ENCODE measurements around the gene TRIM2. TPM values are rescaled to one million over a fixed set of nuclear protein-coding genes. Genes with fewer than 3 reads are reported as not detected.

TRIM2 gene
- total and polyA plus RNA-seq, 12 donors: 6.2 to 130 (median 47.8) TPM

DNA sequence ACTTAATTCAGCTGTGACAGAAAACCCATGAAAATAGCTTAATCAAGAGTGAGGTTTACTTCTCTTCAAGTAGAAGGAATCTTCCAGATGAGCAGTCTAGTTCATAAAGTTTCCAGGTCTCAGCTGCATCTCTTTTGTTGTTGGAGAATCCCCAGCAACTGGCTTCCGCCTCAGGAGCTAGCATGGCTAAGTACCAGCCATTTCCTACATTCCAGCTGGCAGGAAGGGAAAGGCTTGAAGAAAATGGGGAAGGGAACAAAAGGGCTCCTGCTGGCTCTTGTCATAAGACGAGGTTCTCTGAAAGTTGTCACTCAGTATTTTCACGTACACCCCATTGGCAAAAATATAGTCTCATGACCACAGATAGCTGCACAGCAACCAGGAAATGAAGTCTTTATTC lies 27.3 kb upstream of the TRIM2 start:
- Histone ChIP-seq H3K4me1 (replicated peaks in 1 of 2) (no peaks in the 10 kb centered on the region), H3K27ac (no peak overlapping the region), H3K36me3 (replicated peaks in 1 of 2) (no peaks in the 10 kb centered on the region), H3K27me3 (no peaks in the 10 kb centered on the region), H3K4me3 (no peak overlapping the region), H3K9me3 (replicated peaks in 1 of 3) (no peaks in the 10 kb centered on the region)
- DNase-seq: no peak
- intact Hi-C loops (cut with DNase I): no loop called here
- 67 to 70% (median 69%) methylated on average over 3 of the region's 3 CpGs for WGBS, 4 donors
- TF ChIP-seq, protein P1, sequence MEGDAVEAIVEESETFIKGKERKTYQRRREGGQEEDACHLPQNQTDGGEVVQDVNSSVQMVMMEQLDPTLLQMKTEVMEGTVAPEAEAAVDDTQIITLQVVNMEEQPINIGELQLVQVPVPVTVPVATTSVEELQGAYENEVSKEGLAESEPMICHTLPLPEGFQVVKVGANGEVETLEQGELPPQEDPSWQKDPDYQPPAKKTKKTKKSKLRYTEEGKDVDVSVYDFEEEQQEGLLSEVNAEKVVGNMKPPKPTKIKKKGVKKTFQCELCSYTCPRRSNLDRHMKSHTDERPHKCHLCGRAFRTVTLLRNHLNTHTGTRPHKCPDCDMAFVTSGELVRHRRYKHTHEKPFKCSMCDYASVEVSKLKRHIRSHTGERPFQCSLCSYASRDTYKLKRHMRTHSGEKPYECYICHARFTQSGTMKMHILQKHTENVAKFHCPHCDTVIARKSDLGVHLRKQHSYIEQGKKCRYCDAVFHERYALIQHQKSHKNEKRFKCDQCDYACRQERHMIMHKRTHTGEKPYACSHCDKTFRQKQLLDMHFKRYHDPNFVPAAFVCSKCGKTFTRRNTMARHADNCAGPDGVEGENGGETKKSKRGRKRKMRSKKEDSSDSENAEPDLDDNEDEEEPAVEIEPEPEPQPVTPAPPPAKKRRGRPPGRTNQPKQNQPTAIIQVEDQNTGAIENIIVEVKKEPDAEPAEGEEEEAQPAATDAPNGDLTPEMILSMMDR (IDR thresholded peaks at IDR 0.05): no peak
- TF ChIP-seq POLR2A (IDR thresholded peaks at IDR 0.05): no peak

DNA sequence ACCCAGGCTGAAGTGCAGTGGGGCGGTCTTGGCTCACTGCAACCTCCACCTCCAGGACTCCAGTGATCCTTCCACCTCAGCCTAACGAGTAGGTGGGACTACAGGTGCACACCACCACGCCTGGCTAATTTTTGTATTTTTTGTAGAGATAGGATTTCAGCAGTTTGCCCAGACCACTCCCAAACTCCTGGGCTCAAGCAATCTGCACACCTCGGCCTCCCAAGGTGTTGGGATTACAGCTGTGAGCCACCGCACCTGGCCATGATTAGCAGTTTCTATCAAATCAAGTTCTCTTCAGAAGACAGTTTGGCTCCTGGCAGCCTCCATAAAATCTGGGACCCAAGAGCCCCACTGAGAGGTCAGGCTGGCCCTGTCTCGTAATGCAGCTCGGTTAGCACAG lies 26.4 kb upstream of the TRIM2 start:
- Histone ChIP-seq H3K4me3 (no peak overlapping the region), H3K27ac (no peak overlapping the region), H3K36me3 (replicated peaks in 1 of 2) (no peaks in the 10 kb centered on the region), H3K4me1 (replicated peaks in 1 of 2) (no peaks in the 10 kb centered on the region), H3K27me3 (no peaks in the 10 kb centered on the region), H3K9me3 (replicated peaks in 1 of 3) (no peaks in the 10 kb centered on the region)
- intact Hi-C loops (cut with DNase I): no loop called here
- WGBS, 4 donors: 90 to 96% (median 93%) methylated on average over 5 to 7 of the region's 7 CpGs
- no peak for DNase-seq
- TF ChIP-seq, protein P1 (IDR thresholded peaks at IDR 0.05): no peak
- TF ChIP-seq POLR2A (IDR thresholded peaks at IDR 0.05): no peak

GRCh38 chr4:153179100-153179499 lies 25.1 kb upstream of the TRIM2 start:
- H3K4me1 ChIP-seq (replicated peaks in 1 of 2): no peaks in the 10 kb centered on the region
- DNase-seq: no peak
- H3K4me3 ChIP-seq: no peak overlapping the region
- no peaks in the 10 kb centered on the region for H3K27me3 ChIP-seq
- TF ChIP-seq POLR2A (IDR thresholded peaks at IDR 0.05): no peak
- TF ChIP-seq, protein P1 (IDR thresholded peaks at IDR 0.05): no peak
- H3K27ac ChIP-seq: no peak overlapping the region
- no peaks in the 10 kb centered on the region for H3K9me3 ChIP-seq (replicated peaks in 1 of 3)
- no peaks in the 10 kb centered on the region for H3K36me3 ChIP-seq (replicated peaks in 1 of 2)
- intact Hi-C loops (cut with DNase I): no loop called here

GRCh38 chr4:153181293-153181692 lies 22.9 kb upstream of the TRIM2 start:
- WGBS, 4 donors: 91 to 100% (median 92%) methylated on average over 4 to 6 of the region's 6 CpGs
- TF ChIP-seq, protein P1 (IDR thresholded peaks at IDR 0.05): no peak
- TF ChIP-seq POLR2A (IDR thresholded peaks at IDR 0.05): no peak
- Histone ChIP-seq H3K4me3 (no peak overlapping the region), H3K27ac (no peak overlapping the region), H3K9me3 (replicated peaks in 1 of 3) (no peaks in the 10 kb centered on the region), H3K4me1 (replicated peaks in 1 of 2) (no peaks in the 10 kb centered on the region), H3K36me3 (replicated peaks in 1 of 2) (no peaks in the 10 kb centered on the region), H3K27me3 (no peaks in the 10 kb centered on the region)
- no peak for DNase-seq
- intact Hi-C loops (cut with DNase I): no loop called here

Measured in adrenal gland (tissue), 12 donors.